Lower leg skin (tissue), 4 donors: ENCODE results near the gene PTPRZ1. TPM values are rescaled to one million over a fixed set of nuclear protein-coding genes. Genes with fewer than 3 reads are reported as not detected.

Experiments
- DNase-seq, 2 donors: peaks; one replicate each; pipeline ENCODE4 v3.0.0-alpha.2; 2019; ENCODE audit warnings: low spot score in 2 of 2
- H3K4me3 ChIP-seq: fragments of 200-600 bp; sonication (generic); 2 replicates; pipeline ENCODE4 v1.5.1; 2017; ENCODE audit warnings: mild to moderate bottlenecking, low read depth; ENCODE audit not compliant: poor library complexity, severe bottlenecking
- POLR2A ChIP-seq, 2 donors: fragments of 450-650 bp; IDR thresholded peaks; one replicate each; pipeline ENCODE4 v1.6.1; 2016 to 2017; ENCODE audit warnings: antibody characterized with exemption in 2 of 2, mild to moderate bottlenecking in 1 of 2, moderate library complexity in 1 of 2
- WGBS, 2 donors: methylation state at CpG; one replicate each; pipeline ENCODE4 v1.1.5; 2018; 5-methylcytosine and 5-hydroxymethylcytosine counted together
- intact Hi-C: fragments of 100-400 bp; cut with DNase I; formaldehyde crosslinking; loops from one replicate; pipeline ENCODE4 v1.15.0; 2023; ENCODE audit warnings: low total_unique reads
- total RNA-seq, 4 donors: library from RNA; depleted of rRNA; stranded (reverse); fragments of >200 nt; gene quantifications; one replicate each; pipeline ENCODE4 v1.1.0, GENCODE V29; 2016
- TF ChIP-seq, protein P1 (sequence below), 3 donors: fragments of 450-650 bp; IDR thresholded peaks; one replicate each; pipeline ENCODE4 v1.5.1; 2016; ENCODE audit warnings: antibody characterized with exemption in 3 of 3, mild to moderate bottlenecking in 3 of 3, moderate library complexity in 2 of 3

The PTPRZ1 gene
- total RNA-seq, 4 donors from 2014 or later = 26.1 to 63.7 (median 46.3) TPM

DNA sequence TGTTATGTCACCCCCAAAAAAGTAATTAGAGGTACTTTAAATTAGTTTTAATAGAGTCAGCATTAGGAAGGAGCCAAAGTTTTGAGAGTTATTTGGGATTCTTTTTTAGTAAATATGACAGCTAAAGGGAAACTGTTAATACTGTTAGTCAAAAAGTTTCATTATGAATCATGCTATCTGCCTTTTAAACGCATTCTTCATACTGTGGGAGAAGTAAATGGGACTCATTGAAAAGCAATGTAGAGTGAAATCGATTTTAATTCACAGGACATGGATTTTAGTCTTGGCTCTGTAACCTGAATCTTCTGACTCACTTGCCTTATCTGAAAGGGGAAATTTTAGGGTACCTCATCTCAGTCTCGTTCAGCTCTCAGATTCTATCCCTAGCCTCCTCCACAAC lies 165.9 kb downstream of the PTPRZ1 start:
- WGBS, 2 donors = 80 to 81% methylated on average over 3 of the region's 3 CpGs
- TF ChIP-seq, protein P1, sequence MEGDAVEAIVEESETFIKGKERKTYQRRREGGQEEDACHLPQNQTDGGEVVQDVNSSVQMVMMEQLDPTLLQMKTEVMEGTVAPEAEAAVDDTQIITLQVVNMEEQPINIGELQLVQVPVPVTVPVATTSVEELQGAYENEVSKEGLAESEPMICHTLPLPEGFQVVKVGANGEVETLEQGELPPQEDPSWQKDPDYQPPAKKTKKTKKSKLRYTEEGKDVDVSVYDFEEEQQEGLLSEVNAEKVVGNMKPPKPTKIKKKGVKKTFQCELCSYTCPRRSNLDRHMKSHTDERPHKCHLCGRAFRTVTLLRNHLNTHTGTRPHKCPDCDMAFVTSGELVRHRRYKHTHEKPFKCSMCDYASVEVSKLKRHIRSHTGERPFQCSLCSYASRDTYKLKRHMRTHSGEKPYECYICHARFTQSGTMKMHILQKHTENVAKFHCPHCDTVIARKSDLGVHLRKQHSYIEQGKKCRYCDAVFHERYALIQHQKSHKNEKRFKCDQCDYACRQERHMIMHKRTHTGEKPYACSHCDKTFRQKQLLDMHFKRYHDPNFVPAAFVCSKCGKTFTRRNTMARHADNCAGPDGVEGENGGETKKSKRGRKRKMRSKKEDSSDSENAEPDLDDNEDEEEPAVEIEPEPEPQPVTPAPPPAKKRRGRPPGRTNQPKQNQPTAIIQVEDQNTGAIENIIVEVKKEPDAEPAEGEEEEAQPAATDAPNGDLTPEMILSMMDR (IDR thresholded peaks at IDR 0.05) = no peak
- no peak for TF ChIP-seq POLR2A (IDR thresholded peaks at IDR 0.05)
- intact Hi-C loops = no loop called here

DNA sequence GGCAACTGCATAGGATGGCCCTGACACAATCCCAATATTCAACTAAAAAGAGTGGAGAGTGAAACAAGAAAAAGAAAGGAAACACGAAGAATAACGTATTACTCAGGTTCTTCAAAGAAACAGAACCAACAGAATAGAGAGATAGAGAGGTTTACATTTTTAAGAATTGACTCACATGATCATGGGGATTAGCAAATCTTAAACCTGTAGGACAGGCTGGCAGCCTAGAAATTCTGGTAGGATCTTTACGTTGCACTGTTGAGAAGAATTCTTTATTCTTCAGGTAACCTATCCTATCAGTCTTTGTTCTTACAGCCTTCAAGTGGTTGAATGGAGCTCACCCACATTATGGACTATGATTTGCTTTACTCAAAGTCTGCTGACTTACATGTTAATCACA lies 167.2 kb downstream of the PTPRZ1 start:
- no peak overlapping the region for H3K4me3 ChIP-seq
- intact Hi-C loops = loop anchor here (10.0 kb wide), 1 partner anchor 1395 kb away; no protein-coding TSS in a partner anchor
- TF ChIP-seq, protein P1 (IDR thresholded peaks at IDR 0.05) = no peak
- TF ChIP-seq POLR2A (IDR thresholded peaks at IDR 0.05) = no peak
- WGBS, 2 donors = 92 to 93% methylated on average over 3 of the region's 3 CpGs
- no peak for DNase-seq

More for the DNA sequence above, 165.9 kb downstream of the PTPRZ1 start:
- DNase-seq = no peak
- H3K4me3 ChIP-seq = no peak overlapping the region

DNA sequence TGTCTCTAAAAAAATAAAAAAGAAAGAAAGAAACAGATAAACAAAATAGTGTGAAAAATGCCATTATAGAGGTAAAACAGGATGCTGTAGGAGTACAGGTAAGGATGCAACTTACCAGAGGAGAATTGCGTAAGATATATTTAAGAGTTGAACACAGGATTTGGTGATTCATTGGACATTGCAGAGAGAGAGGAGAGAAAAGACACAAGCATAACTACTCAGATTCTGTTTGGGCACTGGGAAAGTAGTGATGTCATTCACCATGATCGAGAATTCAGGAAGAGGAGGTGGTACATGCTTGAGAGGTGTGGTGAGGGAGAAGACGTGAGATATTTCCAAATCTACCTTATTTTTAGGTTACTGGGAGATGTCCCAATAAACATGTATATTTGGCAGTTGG lies 173.4 kb downstream of the PTPRZ1 start:
- DNase-seq = no peak
- WGBS, 2 donors = 85 to 88% methylated on average over 3 of the region's 3 CpGs
- intact Hi-C loops = loop anchor here (10.0 kb wide), 1 partner anchor 1388 kb away; no protein-coding TSS in a partner anchor
- no peak overlapping the region for H3K4me3 ChIP-seq
- TF ChIP-seq, protein P1 (IDR thresholded peaks at IDR 0.05) = no peak
- no peak for TF ChIP-seq POLR2A (IDR thresholded peaks at IDR 0.05)

DNA sequence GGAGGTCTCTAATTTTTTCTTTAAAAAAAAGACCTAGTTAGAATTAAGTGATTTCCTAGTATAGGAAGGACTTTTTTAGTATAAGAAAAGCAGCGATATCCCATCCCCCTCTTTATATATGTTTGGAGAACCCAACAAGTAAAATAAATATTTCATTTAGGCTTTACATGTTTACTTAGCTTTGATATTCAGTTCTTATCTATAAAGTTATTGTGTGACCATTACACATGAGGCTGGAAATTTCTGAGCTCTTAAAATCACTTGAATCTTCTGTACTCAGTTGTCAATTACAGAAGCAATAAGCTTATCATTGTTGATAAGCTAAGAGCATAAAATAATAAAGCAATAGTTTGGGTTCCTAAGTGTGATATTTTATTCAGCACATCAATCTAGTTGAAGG lies 181.4 kb downstream of the PTPRZ1 start:
- intact Hi-C loops = no loop called here
- 95 to 97% methylated on average over 1 of the region's 1 CpG for WGBS, 2 donors
- TF ChIP-seq, protein P1 (IDR thresholded peaks at IDR 0.05) = no peak
- TF ChIP-seq POLR2A (IDR thresholded peaks at IDR 0.05) = no peak
- no peak overlapping the region for H3K4me3 ChIP-seq
- DNase-seq = no peak

DNA sequence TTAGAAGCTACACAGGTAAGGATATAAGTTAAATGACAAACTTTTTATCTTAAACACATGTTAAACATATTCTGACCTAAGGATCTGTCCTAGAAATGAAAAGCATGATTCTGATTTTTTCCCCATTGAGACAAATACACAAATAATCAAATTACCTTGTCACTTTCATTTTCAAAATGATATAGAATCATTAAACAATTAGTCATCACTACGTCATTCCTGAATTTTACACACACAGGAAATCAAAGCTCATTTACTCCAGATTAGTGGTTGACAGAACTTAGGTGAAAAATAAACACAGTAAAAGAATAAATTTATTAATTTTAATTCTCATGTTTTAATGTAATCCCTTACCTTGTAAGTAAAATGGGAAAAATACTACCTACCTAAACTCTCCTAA lies 182.1 kb downstream of the PTPRZ1 start:
- TF ChIP-seq, protein P1 (IDR thresholded peaks at IDR 0.05) = no peak
- no peak for TF ChIP-seq POLR2A (IDR thresholded peaks at IDR 0.05)
- no peak for DNase-seq
- H3K4me3 ChIP-seq = no peak overlapping the region
- WGBS, 2 donors = 61 to 67% methylated on average over 1 of the region's 1 CpG
- intact Hi-C loops = no loop called here

DNA sequence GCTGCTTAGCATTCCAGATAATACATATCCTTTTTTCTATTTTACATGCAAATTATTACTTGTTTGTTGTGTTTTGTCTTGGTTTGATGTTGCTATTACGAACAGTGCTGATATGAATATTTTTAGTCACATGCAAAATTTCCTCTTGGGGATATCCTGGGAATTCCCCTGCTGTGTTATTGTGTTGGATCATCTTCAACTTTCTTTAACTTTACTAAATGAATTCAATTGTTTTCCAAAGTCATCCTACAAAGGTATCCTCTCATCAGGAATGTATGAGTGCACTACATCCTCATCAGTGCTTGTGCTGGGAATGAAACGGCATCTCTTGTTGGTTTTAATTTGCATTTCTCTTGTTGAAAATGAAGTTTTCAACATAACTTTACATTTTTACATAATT lies 184.0 kb downstream of the PTPRZ1 start:
- intact Hi-C loops = no loop called here
- no peak overlapping the region for H3K4me3 ChIP-seq
- no peak for DNase-seq
- no peak for TF ChIP-seq POLR2A (IDR thresholded peaks at IDR 0.05)
- TF ChIP-seq, protein P1 (IDR thresholded peaks at IDR 0.05) = no peak
- 45 to 48% methylated on average over 2 of the region's 2 CpGs for WGBS, 2 donors
